K562 (cell line): Measurements from ENCODE around the gene ALG8. TPM values are rescaled to one million over a fixed set of nuclear protein-coding genes. Genes with fewer than 3 reads are reported as not detected.

Source experiments
- ATAC-seq: fragments of 200-7000 bp; cut with Tn5 transposase; 3 replicates; pipeline ENCODE4 v1.9.1; 2020; ENCODE audit warnings: moderate library complexity
- BruUV-seq: library from RNA; stranded (reverse); fragments of 400-500 nt; replicated peaks from 2 replicates; lab custom pipeline; 2021; lab: Mats Ljungman, UMichigan
- CTCF ChIA-PET: fragments of 300-600 bp; formaldehyde crosslinking; extraction: SDS; loops from one replicate; lab custom pipeline; 2021; ENCODE audit warnings: low intra/inter-chr PET ratio; lab: Yijun Ruan, JAX
- POLR2A ChIA-PET: fragments of 300-600, 350-650 bp; sonication (Branson Sonifier 250); formaldehyde crosslinking; extraction: SDS; loops from one replicate; lab custom pipeline; 2021; ENCODE audit warnings: antibody characterized with exemption, inconsistent platforms; lab: Yijun Ruan, JAX
- DNase-seq, 4 experiments: peaks; one replicate each; pipeline versions ENCODE4 v3.0.0 to v3.0.0-alpha.2; 2011 to 2018; ENCODE audit warnings: low spot score in 3 of 4, mixed read lengths in 3 of 4; ENCODE audit errors: extremely low read depth in 1 of 4
- FAIRE-seq: peaks from 2 replicates; lab custom pipeline; 2011; peaks lifted over from hg19 to GRCh38; lab: Jason Lieb, UNC
- H2AFZ ChIP-seq: 2 replicates; pipeline ENCODE4 v1.6.0; 2011; ENCODE audit warnings: low read depth, low read length, control low read depth, inconsistent platforms
- H3K27ac ChIP-seq: fragments of 200-600 bp; 3 replicates; pipeline ENCODE4 v1.8.0; 2011; ENCODE audit warnings: low read depth, mild to moderate bottlenecking, control low read depth, inconsistent platforms, low read length, moderate library complexity, mixed read lengths; ENCODE audit errors: extremely low read depth
- H3K27me3 ChIP-seq, 2 experiments: fragments of 300-600 bp in 1 of 2; 2 replicates in 1 of 2; 3 replicates in 1 of 2; pipeline versions ENCODE4 v1.6.0 to v1.8.0; 2011; ENCODE audit warnings: inconsistent platforms in 2 of 2, low read length in 2 of 2, mild to moderate bottlenecking in 1 of 2, mixed read lengths in 1 of 2, moderate library complexity in 1 of 2; ENCODE audit not compliant: control insufficient read depth in 2 of 2, insufficient read depth in 2 of 2
- H3K36me3 ChIP-seq: fragments of 300-600 bp; 3 replicates; pipeline ENCODE4 v1.8.0; 2011; ENCODE audit warnings: mild to moderate bottlenecking, low read length, inconsistent platforms; ENCODE audit not compliant: control insufficient read depth, insufficient read depth
- H3K4me1 ChIP-seq, 2 experiments: fragments of 200-600 bp in 1 of 2; replicated peaks in 1 of 2; 2 replicates in 1 of 2; 3 replicates in 1 of 2; pipeline versions ENCODE4 v1.5.1 to v1.8.0; 2011; ENCODE audit warnings: inconsistent platforms in 2 of 2, low read length in 2 of 2, mild to moderate bottlenecking in 1 of 2, mixed read lengths in 1 of 2, moderate library complexity in 1 of 2; ENCODE audit not compliant: control insufficient read depth in 2 of 2, insufficient read depth in 2 of 2
- H3K4me2 ChIP-seq: 2 replicates; pipeline ENCODE4 v1.6.1; 2011; ENCODE audit warnings: low read length, control low read depth, inconsistent platforms, mixed read lengths; ENCODE audit not compliant: insufficient read depth
- H3K4me3 ChIP-seq: fragments of 200-600 bp; sonication (generic), shearing (Covaris generic); 2 replicates; pipeline ENCODE4 v1.5.1; 2016; ENCODE audit warnings: control low read depth, inconsistent platforms
- H3K79me2 ChIP-seq: fragments of 200-600 bp; 3 replicates; pipeline ENCODE4 v1.8.0; 2011; ENCODE audit warnings: low read length, inconsistent platforms; ENCODE audit not compliant: control insufficient read depth, insufficient read depth
- H3K9ac ChIP-seq, 2 experiments: 2 replicates each; pipeline versions ENCODE4 v1.6.0 to v1.6.1; 2011; ENCODE audit warnings: low read depth in 2 of 2, low read length in 2 of 2, control low read depth in 1 of 2, inconsistent platforms in 1 of 2, mild to moderate bottlenecking in 1 of 2, mixed read lengths in 1 of 2; ENCODE audit not compliant: insufficient read depth in 1 of 2
- H3K9me1 ChIP-seq: one replicate; pipeline ENCODE4 v1.6.0; 2011; ENCODE audit warnings: inconsistent platforms, mild to moderate bottlenecking, low read length, moderate library complexity; ENCODE audit not compliant: control insufficient read depth, insufficient read depth
- H3K9me3 ChIP-seq: replicated peaks from 2 replicates; pipeline ENCODE4 v1.5.1; 2011; ENCODE audit warnings: low read depth, low read length, inconsistent platforms; ENCODE audit not compliant: control insufficient read depth, insufficient read depth
- H4K20me1 ChIP-seq: replicated peaks from 2 replicates; pipeline ENCODE4 v1.6.1; 2011; ENCODE audit warnings: low read length, inconsistent platforms, mixed read lengths; ENCODE audit not compliant: control insufficient read depth, insufficient read depth
- AFF1 ChIP-seq, 2 experiments: fragments of 450-650 bp; IDR thresholded peaks; 2 replicates each; pipeline ENCODE4 v1.6.1; 2018; ENCODE audit warnings: mild to moderate bottlenecking in 2 of 2, low read depth in 1 of 2; ENCODE audit not compliant: partially characterized antibody in 2 of 2
- ARNT ChIP-seq, 2 experiments: fragments of 450-650 bp; IDR thresholded peaks; 2 replicates each; pipeline ENCODE4 v1.6.1; 2016; ENCODE audit warnings: mild to moderate bottlenecking in 1 of 2
- CAMTA2 ChIP-seq: fragments of 250-450 bp; sonication (Bioruptor Pico); conservative IDR thresholded peaks from 2 replicates; pipeline ENCODE4 v1.5.1; 2022
- CBFA2T3 ChIP-seq: fragments of 450-650 bp; IDR thresholded peaks from 2 replicates; pipeline ENCODE4 v1.6.1; 2017
- CBFB ChIP-seq: sonication (generic); formaldehyde crosslinking; IDR thresholded peaks from 2 replicates; pipeline ENCODE4 v1.4.0; 2020; ENCODE audit warnings: mild to moderate bottlenecking, missing genetic modification reagents
- EP300 ChIP-seq: IDR thresholded peaks from 2 replicates; pipeline ENCODE4 v1.6.1; 2012; ENCODE audit warnings: low read length, improper control_type of control experiment
- LARP7 ChIP-seq: fragments of 450-650 bp; IDR thresholded peaks from 2 replicates; pipeline ENCODE4 v1.6.1; 2016
- NFATC3 ChIP-seq: fragments of 450-650 bp; IDR thresholded peaks from 2 replicates; pipeline ENCODE4 v1.6.1; 2017; ENCODE audit warnings: mild to moderate bottlenecking
- PML ChIP-seq: IDR thresholded peaks from 2 replicates; pipeline ENCODE4 v1.6.1; 2012; ENCODE audit warnings: low read length, inconsistent platforms
- ZBTB2 ChIP-seq: fragments of 450-650 bp; IDR thresholded peaks from 2 replicates; pipeline ENCODE4 v1.6.1; 2016; ENCODE audit warnings: antibody characterized with exemption
- ZC3H11A ChIP-seq: IDR thresholded peaks from 2 replicates; pipeline ENCODE4 v1.6.1; 2012; ENCODE audit warnings: low read depth, low read length, improper control_type of control experiment
- ZC3H8 ChIP-seq: fragments of 450-650 bp; IDR thresholded peaks from 2 replicates; pipeline ENCODE4 v1.6.1; 2017
- ZFP36 ChIP-seq: fragments of 150-350 bp; IDR thresholded peaks from 2 replicates; pipeline ENCODE4 v1.6.1; 2018; ENCODE audit warnings: low read length, low read depth; ENCODE audit not compliant: partially characterized antibody
- WGBS: fragments of 100-300 bp; shearing (Covaris generic); methylation state at CpG from one replicate; pipeline ENCODE4 v1.1.6; 2016; ENCODE audit warnings: low coverage, mixed read lengths; ENCODE audit not compliant: insufficient coverage; ENCODE audit errors: missing lambda C conversion rate; 5-methylcytosine and 5-hydroxymethylcytosine counted together
- in situ Hi-C: fragments of 300-500 bp; cut with MboI; formaldehyde crosslinking; loops from 4 replicates; pipeline ENCODE4 v1.15.0; 2018; ENCODE audit warnings: inconsistent platforms, mixed read lengths
- intact Hi-C: fragments of 100-400 bp; cut with micrococcal nuclease; formaldehyde crosslinking; loops from 2 replicates; pipeline ENCODE4 v1.14.2; 2022
- polyA plus RNA-seq, 8 experiments: library from polyadenylated mRNA; depleted of rRNA in 4 of 8; stranded (reverse) in 5 of 8; unstranded in 3 of 8; fragments of >200 nt; fragmentation: Nextera tagmentation in 2 of 8; fragmentation: Illumina TruSeq in 1 of 8; extraction: Ambion mirVana in 2 of 8; extraction: Trizol in 1 of 8; gene quantifications; 2 replicates each; pipeline versions ENCODE4 v1.2.1 to v1.2.3, GENCODE V29; 2011 to 2014; ENCODE audit warnings: inconsistent platforms in 1 of 8, missing spikeins in 1 of 8
- total RNA-seq, 7 experiments: library from RNA; depleted of rRNA in 6 of 7; stranded (reverse); fragments of >200 nt in 6 of 7; fragmentation: Illumina TruSeq in 2 of 7; extraction: Trizol in 2 of 7; gene quantifications; 2 replicates each; pipeline versions ENCODE4 v1.2.1 to v1.2.3, GENCODE V29; 2011 to 2021; ENCODE audit warnings: low replicate concordance in 1 of 7

The ALG8 gene
- total and polyA plus RNA-seq, 9 of the 15 experiments (the other 6 are each of a cell fraction or from before 2014, with no cell fraction given) = 59.3 to 189 (median 106) TPM

- WGBS = 71% methylated on average over 4 of the region's 4 CpGs
- POLR2A ChIA-PET = no interaction called here
These were observed 56.4 kb downstream of the ALG8 start for GRCh38 chr11:78083021-78083420.

GRCh38 chr11:78082146-78082545 lies 57.3 kb downstream of the ALG8 start:
- ATAC-seq (no peak), FAIRE-seq (no peak), DNase-seq (no peak)
- Histone ChIP-seq H3K27ac (peak overlapping the region; percentile 90), H3K9me1 (no peaks in the 10 kb centered on the region), H4K20me1 (0 out of 2 replicates have a peak, but pooled peaks cover 9% of the 10 kb centered on the region), H3K9me3 (no peaks in the 10 kb centered on the region), H3K4me1 (peaks cover 18 to 23% of the 10 kb centered on the region in 2 experiments), H3K9ac (peak overlapping the region; percentile 84 to 91; a peak in 3 of 4 replicates), H3K27me3 (no peaks in the 10 kb centered on the region), H3K4me2 (peak overlapping the region; percentile 99), H3K4me3 (peak overlapping the region; percentile 37), H2AFZ (peak overlapping the region; percentile 95), H3K79me2 (peaks cover 37% of the 10 kb centered on the region), H3K36me3 (peaks cover 14% of the 10 kb centered on the region; the same call in 1 of the 3 replicates)
- CTCF ChIA-PET = no interaction called here
- in situ Hi-C loops = no loop called here
- intact Hi-C loops = loop anchor here (10.0 kb wide), 1 partner anchor 213 kb away; no protein-coding TSS in a partner anchor
- 39% methylated on average over 8 of the region's 8 CpGs for WGBS
- BruUV-seq = no TSS peak
- POLR2A ChIA-PET = interaction anchor here (1.1 kb wide), 1 partner anchor 57 kb away, joined by 3 read pairs; the partner anchor contains the start of gene ALG8
- no peak for TF ChIP-seq PML
- TF ChIP-seq NFATC3 = no peak
- TF ChIP-seq CBFA2T3 = no peak
- TF ChIP-seq CAMTA2 (CRISPR knock-in tag) = no peak
- TF ChIP-seq AFF1 (IDR thresholded peaks at IDR 0.05; ENCODE audit: low read depth in 1 of 2, partially characterized antibody in 2 of 2) = no peak
- TF ChIP-seq CBFB (CRISPR knock-in tag) = no peak
- TF ChIP-seq ZC3H8 = no peak
- TF ChIP-seq ZC3H11A = no peak
- no peak for TF ChIP-seq EP300
- TF ChIP-seq LARP7 = peak; percentile 67; the same call in 1 of the 2 replicates
- no peak for TF ChIP-seq ZBTB2

More at GRCh38 chr11:78083021-78083420, 56.4 kb downstream of the ALG8 start:
- DNase-seq = no peak
- in situ Hi-C loops = no loop called here
- no peak overlapping the region for H3K4me2 ChIP-seq
- H3K9me3 ChIP-seq = no peaks in the 10 kb centered on the region
- peaks cover 6% of the 10 kb centered on the region; the same call in 1 of the 3 replicates for H3K36me3 ChIP-seq
- CTCF ChIA-PET = no interaction called here
- intact Hi-C loops = loop anchor here (10.0 kb wide), 1 partner anchor 212 kb away; no protein-coding TSS in a partner anchor
- ATAC-seq = no peak
- no peak for TF ChIP-seq ARNT (IDR thresholded peaks at IDR 0.05)
- peak; percentile 36 for TF ChIP-seq ZFP36
- H3K27me3 ChIP-seq = no peaks in the 10 kb centered on the region
- H3K79me2 ChIP-seq = peaks cover 28% of the 10 kb centered on the region
- no peak overlapping the region for H3K4me3 ChIP-seq
- peaks cover 10 to 19% of the 10 kb centered on the region in 2 experiments; a peak in 4 of 5 replicates for H3K4me1 ChIP-seq
- FAIRE-seq = no peak
- no peak overlapping the region for H3K9ac ChIP-seq
- H3K27ac ChIP-seq = no peak overlapping the region
- 0 out of 2 replicates have a peak, but pooled peaks cover 4% of the 10 kb centered on the region for H4K20me1 ChIP-seq
- no peaks in the 10 kb centered on the region for H3K9me1 ChIP-seq
- peak overlapping the region; percentile 17; the same call in 1 of the 2 replicates for H2AFZ ChIP-seq
- no TSS peak for BruUV-seq
